ENCODE data around the gene URB1. TPM values are rescaled to one million over a fixed set of nuclear protein-coding genes. Genes with fewer than 3 reads are reported as not detected.

Gene URB1
- total and polyA plus RNA-seq, 9 of the 15 experiments (the other 6 are each of a cell fraction or from before 2014, with no cell fraction given), result 0.97 to 53.6 (median 21.5) TPM

DNA sequence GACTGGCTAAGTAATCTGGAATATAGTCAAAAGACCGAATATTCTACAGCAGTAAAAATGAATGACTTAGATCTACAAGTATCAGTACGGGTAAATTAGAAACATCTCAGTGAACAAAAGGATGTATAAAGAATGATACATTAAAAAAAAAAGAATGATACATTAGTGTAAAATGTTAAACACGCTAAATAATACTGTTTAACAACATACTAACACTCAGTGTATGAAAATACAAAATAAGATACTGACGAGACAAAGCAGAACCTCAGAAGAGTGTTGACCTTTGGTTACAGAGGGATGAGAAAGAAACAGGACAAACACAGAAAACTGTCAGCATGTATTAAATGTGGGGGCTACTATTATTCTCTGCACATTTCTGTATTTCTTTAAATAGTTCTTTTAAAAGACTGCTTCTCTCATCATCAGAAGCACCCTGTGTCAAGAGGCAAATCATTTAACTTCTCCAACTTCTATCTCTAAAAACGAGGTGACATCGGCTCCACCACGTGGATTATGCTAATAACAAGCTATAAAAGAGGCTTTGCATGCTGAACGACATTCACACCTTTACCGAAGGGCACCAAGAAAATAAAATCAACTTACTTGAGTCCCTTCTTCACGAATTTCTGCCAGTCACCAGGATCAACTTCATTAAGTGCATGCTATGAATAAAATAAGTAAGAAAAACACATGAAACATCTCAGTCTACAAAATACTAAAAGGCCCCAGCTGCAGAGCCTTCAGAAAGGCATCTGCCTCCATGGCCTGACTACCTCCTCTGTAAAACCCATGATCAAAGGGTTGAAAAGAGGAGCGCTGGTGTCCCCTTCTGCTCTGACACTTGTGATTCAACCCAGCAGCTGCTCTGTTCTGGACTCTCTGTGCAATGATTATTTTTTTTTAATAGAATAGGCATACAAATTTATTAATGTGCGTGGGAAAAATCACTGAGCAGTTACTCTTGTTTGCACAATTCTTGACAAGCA lies 51.7 kb downstream of the URB1 start (continued):
- TF ChIP-seq, protein P1, sequence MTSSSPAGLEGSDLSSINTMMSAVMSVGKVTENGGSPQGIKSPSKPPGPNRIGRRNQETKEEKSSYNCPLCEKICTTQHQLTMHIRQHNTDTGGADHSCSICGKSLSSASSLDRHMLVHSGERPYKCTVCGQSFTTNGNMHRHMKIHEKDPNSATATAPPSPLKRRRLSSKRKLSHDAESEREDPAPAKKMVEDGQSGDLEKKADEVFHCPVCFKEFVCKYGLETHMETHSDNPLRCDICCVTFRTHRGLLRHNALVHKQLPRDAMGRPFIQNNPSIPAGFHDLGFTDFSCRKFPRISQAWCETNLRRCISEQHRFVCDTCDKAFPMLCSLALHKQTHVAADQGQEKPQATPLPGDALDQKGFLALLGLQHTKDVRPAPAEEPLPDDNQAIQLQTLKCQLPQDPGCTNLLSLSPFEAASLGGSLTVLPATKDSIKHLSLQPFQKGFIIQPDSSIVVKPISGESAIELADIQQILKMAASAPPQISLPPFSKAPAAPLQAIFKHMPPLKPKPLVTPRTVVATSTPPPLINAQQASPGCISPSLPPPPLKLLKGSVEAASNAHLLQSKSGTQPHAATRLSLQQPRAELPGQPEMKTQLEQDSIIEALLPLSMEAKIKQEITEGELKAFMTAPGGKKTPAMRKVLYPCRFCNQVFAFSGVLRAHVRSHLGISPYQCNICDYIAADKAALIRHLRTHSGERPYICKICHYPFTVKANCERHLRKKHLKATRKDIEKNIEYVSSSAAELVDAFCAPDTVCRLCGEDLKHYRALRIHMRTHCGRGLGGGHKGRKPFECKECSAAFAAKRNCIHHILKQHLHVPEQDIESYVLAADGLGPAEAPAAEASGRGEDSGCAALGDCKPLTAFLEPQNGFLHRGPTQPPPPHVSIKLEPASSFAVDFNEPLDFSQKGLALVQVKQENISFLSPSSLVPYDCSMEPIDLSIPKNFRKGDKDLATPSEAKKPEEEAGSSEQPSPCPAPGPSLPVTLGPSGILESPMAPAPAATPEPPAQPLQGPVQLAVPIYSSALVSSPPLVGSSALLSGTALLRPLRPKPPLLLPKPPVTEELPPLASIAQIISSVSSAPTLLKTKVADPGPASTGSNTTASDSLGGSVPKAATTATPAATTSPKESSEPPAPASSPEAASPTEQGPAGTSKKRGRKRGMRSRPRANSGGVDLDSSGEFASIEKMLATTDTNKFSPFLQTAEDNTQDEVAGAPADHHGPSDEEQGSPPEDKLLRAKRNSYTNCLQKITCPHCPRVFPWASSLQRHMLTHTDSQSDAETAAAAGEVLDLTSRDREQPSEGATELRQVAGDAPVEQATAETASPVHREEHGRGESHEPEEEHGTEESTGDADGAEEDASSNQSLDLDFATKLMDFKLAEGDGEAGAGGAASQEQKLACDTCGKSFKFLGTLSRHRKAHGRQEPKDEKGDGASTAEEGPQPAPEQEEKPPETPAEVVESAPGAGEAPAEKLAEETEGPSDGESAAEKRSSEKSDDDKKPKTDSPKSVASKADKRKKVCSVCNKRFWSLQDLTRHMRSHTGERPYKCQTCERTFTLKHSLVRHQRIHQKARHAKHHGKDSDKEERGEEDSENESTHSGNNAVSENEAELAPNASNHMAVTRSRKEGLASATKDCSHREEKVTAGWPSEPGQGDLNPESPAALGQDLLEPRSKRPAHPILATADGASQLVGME (CRISPR knock-in tag; IDR thresholded peaks at IDR 0.05), result no peak
- TF ChIP-seq HMGN3 (IDR thresholded peaks at IDR 0.05; ENCODE audit: borderline replicate concordance, extremely low read depth, insufficient read length, low read depth, low read length), result no peak
